Peyer's patch (tissue), 4 donors: ENCODE results near the gene IPCEF1.

ENCODE experiments used
- CTCF ChIP-seq, 6 experiments: fragments of 450-650 bp in 4 of 6; fragments of 200-600 bp in 2 of 6; sonication (generic) in 1 of 6; IDR thresholded peaks; one replicate each; pipeline ENCODE4 v1.5.1; 2017 to 2019; ENCODE audit warnings: antibody characterized with exemption in 6 of 6, mild to moderate bottlenecking in 3 of 6, moderate library complexity in 1 of 6
- POLR2A ChIP-seq, 2 donors: fragments of 450-650 bp; IDR thresholded peaks; one replicate each; pipeline ENCODE4 v1.5.1; 2017; ENCODE audit warnings: antibody characterized with exemption in 2 of 2, mild to moderate bottlenecking in 2 of 2, moderate library complexity in 2 of 2

- TF ChIP-seq CTCF (IDR thresholded peaks at IDR 0.05) (no peak), POLR2A (IDR thresholded peaks at IDR 0.05) (no peak)
Measured at GRCh38 chr6:154325142-154325541, 31.5 kb downstream of the IPCEF1 start.
